Trophoblast cell (in vitro differentiated cells and primary cell): Measurements from ENCODE around the gene LRIG1.

Experiments used
- DNase-seq, 2 donors: peaks; one replicate each; pipeline ENCODE4 v3.0.0-alpha.2; 2016
- H2AFZ ChIP-seq: 2 replicates; pipeline ENCODE4 v1.6.1; 2013; ENCODE audit warnings: low read length, moderate library complexity, mild to moderate bottlenecking; ENCODE audit not compliant: insufficient read depth, poor library complexity
- H2AK5ac ChIP-seq: 2 replicates; pipeline ENCODE4 v1.6.1; 2013; ENCODE audit warnings: mild to moderate bottlenecking, low read length
- H2BK120ac ChIP-seq: 2 replicates; pipeline ENCODE4 v1.6.1; 2013; ENCODE audit warnings: low read length, mild to moderate bottlenecking, moderate library complexity; ENCODE audit not compliant: insufficient read depth, poor library complexity
- H2BK12ac ChIP-seq: 2 replicates; pipeline ENCODE4 v1.6.1; 2013; ENCODE audit warnings: mild to moderate bottlenecking, low read length, moderate library complexity
- H2BK5ac ChIP-seq: 2 replicates; pipeline ENCODE4 v1.6.1; 2013; ENCODE audit warnings: low read length, low read depth, moderate library complexity, mild to moderate bottlenecking; ENCODE audit not compliant: poor library complexity
- H3K14ac ChIP-seq: 2 replicates; pipeline ENCODE4 v1.6.1; 2013; ENCODE audit warnings: mild to moderate bottlenecking, low read length
- H3K18ac ChIP-seq: 2 replicates; pipeline ENCODE4 v1.6.1; 2013; ENCODE audit warnings: mild to moderate bottlenecking, low read length
- H3K23ac ChIP-seq: 2 replicates; pipeline ENCODE4 v1.6.1; 2013; ENCODE audit warnings: low read length
- H3K27ac ChIP-seq: 2 replicates; pipeline ENCODE4 v1.5.1; 2013; ENCODE audit warnings: low read depth, mild to moderate bottlenecking, inconsistent platforms, low read length, moderate library complexity
- H3K27me3 ChIP-seq: 2 replicates; pipeline ENCODE4 v1.6.1; 2013; ENCODE audit warnings: inconsistent platforms, mild to moderate bottlenecking, low read length, moderate library complexity; ENCODE audit not compliant: insufficient read depth
- H3K36me3 ChIP-seq, 2 experiments: 1 replicate in 1 of 2; 2 replicates in 1 of 2; pipeline ENCODE4 v1.6.1; 2013; ENCODE audit warnings: low read length in 2 of 2, mild to moderate bottlenecking in 2 of 2, moderate library complexity in 1 of 2; ENCODE audit not compliant: insufficient read depth in 2 of 2, control insufficient read depth in 1 of 2
- H3K4ac ChIP-seq: 2 replicates; pipeline ENCODE4 v1.6.1; 2013; ENCODE audit warnings: low read depth, mild to moderate bottlenecking, low read length, moderate library complexity
- H3K4me1 ChIP-seq, 2 experiments: 1 replicate in 1 of 2; 2 replicates in 1 of 2; pipeline ENCODE4 v1.6.1; 2013; ENCODE audit warnings: low read length in 2 of 2, mild to moderate bottlenecking in 2 of 2, moderate library complexity in 1 of 2; ENCODE audit not compliant: insufficient read depth in 2 of 2, control insufficient read depth in 1 of 2
- H3K4me2 ChIP-seq: 2 replicates; pipeline ENCODE4 v1.6.1; 2013; ENCODE audit warnings: inconsistent platforms, mild to moderate bottlenecking, low read length, moderate library complexity
- H3K4me3 ChIP-seq: 2 replicates; pipeline ENCODE4 v1.5.1; 2013; ENCODE audit warnings: mild to moderate bottlenecking, low read depth, low read length, inconsistent platforms
- H3K79me1 ChIP-seq: one replicate; pipeline ENCODE4 v1.6.1; 2013; ENCODE audit warnings: low read length
- H3K79me2 ChIP-seq: 2 replicates; pipeline ENCODE4 v1.6.1; 2013; ENCODE audit warnings: low read length, mild to moderate bottlenecking; ENCODE audit not compliant: control insufficient read depth, insufficient read depth, poor library complexity
- H3K9ac ChIP-seq: 2 replicates; pipeline ENCODE4 v1.6.1; 2013; ENCODE audit warnings: mild to moderate bottlenecking, low read length
- H3K9me3 ChIP-seq: 2 replicates; pipeline ENCODE4 v1.6.1; 2013; ENCODE audit warnings: low read depth, mild to moderate bottlenecking, control low read depth, inconsistent platforms, low read length; ENCODE audit not compliant: insufficient read depth
- H4K12ac ChIP-seq: 2 replicates; pipeline ENCODE4 v1.6.1; 2013; ENCODE audit warnings: low read depth, mild to moderate bottlenecking, low read length, moderate library complexity
- H4K8ac ChIP-seq: 2 replicates; pipeline ENCODE4 v1.6.1; 2013; ENCODE audit warnings: low read depth, mild to moderate bottlenecking, low read length, moderate library complexity
- H4K91ac ChIP-seq: one replicate; pipeline ENCODE4 v1.6.1; 2013; ENCODE audit warnings: low read depth, mild to moderate bottlenecking, low read length, moderate library complexity
- WGBS: extraction: QIAGEN DNeasy Blood & Tissue Kit; methylation state at CpG from one replicate; pipeline ENCODE4 v1.1.7; 2013; ENCODE audit warnings: missing lambda C conversion rate; ENCODE audit not compliant: insufficient read length, insufficient coverage; ENCODE audit errors: extremely low coverage; 5-methylcytosine and 5-hydroxymethylcytosine counted together

Gene LRIG1

GRCh38 chr3:66342717-66343356 is 158.0 kb downstream of the LRIG1 start:
- H2BK5ac ChIP-seq: no peak overlapping the region
- H2AK5ac ChIP-seq: no peak overlapping the region
- no peaks in the 10 kb centered on the region for H3K36me3 ChIP-seq
- no peaks in the 10 kb centered on the region for H3K79me1 ChIP-seq
- H3K4ac ChIP-seq: no peak overlapping the region
- H4K91ac ChIP-seq: no peak overlapping the region
- no peak overlapping the region for H4K12ac ChIP-seq
- H3K9ac ChIP-seq: no peak overlapping the region
- H3K27ac ChIP-seq: no peak overlapping the region
- no peak overlapping the region for H3K14ac ChIP-seq
- H3K23ac ChIP-seq: no peak overlapping the region
- no peak overlapping the region for H4K8ac ChIP-seq
- no peak overlapping the region for H2BK120ac ChIP-seq
- H3K4me1 ChIP-seq: peaks cover 3 to 4% of the 10 kb centered on the region in 2 experiments
- no peak overlapping the region for H2AFZ ChIP-seq
- no peaks in the 10 kb centered on the region for H3K79me2 ChIP-seq
- no peaks in the 10 kb centered on the region for H3K27me3 ChIP-seq
- DNase-seq: no peak
- no peaks in the 10 kb centered on the region for H3K9me3 ChIP-seq
- no peak overlapping the region for H3K18ac ChIP-seq
- no peak overlapping the region for H3K4me3 ChIP-seq
- no CpG with 5 or more reads among the region's 8 CpGs for WGBS
- no peak overlapping the region for H2BK12ac ChIP-seq
- H3K4me2 ChIP-seq: no peak overlapping the region

DNA sequence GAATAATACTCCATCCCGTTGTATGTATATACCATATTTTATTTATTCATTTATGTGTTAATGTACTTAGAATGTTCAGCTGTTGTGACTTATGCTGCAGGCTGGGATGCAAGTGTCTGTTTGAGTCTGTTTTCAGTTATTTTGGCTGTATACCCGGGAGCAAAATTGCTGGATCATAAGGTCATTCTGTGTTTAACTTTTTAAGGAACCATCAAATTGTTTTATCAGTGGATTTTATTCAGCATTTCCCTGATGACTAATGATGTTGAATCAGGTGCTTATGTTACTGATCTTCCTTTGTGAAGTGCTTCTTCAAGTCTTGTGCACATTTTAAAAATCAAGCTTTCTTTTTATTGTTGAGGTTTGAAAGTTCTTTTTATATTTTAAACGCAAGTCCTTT is 161.9 kb downstream of the LRIG1 start:
- no peak overlapping the region for H4K12ac ChIP-seq
- peak in 1 of 2 donors; percentile 67 for DNase-seq
- H3K23ac ChIP-seq: no peak overlapping the region
- H3K27ac ChIP-seq: no peak overlapping the region
- no peak overlapping the region for H3K18ac ChIP-seq
- no peak overlapping the region for H4K8ac ChIP-seq
- H3K14ac ChIP-seq: no peak overlapping the region
- H3K4me2 ChIP-seq: no peak overlapping the region
- no peak overlapping the region for H2AK5ac ChIP-seq
- H3K4me3 ChIP-seq: no peak overlapping the region
- no peak overlapping the region for H2BK120ac ChIP-seq
- H3K36me3 ChIP-seq: no peaks in the 10 kb centered on the region
- H2BK12ac ChIP-seq: no peak overlapping the region
- no CpG with 5 or more reads among the region's 3 CpGs for WGBS
- no peak overlapping the region for H3K9ac ChIP-seq
- no peaks in the 10 kb centered on the region for H3K4me1 ChIP-seq
- H3K9me3 ChIP-seq: no peaks in the 10 kb centered on the region
- no peak overlapping the region for H4K91ac ChIP-seq
- no peaks in the 10 kb centered on the region for H3K79me2 ChIP-seq
- no peak overlapping the region for H2BK5ac ChIP-seq
- no peaks in the 10 kb centered on the region for H3K27me3 ChIP-seq
- no peaks in the 10 kb centered on the region for H3K79me1 ChIP-seq
- no peak overlapping the region for H2AFZ ChIP-seq
- H3K4ac ChIP-seq: no peak overlapping the region

DNA sequence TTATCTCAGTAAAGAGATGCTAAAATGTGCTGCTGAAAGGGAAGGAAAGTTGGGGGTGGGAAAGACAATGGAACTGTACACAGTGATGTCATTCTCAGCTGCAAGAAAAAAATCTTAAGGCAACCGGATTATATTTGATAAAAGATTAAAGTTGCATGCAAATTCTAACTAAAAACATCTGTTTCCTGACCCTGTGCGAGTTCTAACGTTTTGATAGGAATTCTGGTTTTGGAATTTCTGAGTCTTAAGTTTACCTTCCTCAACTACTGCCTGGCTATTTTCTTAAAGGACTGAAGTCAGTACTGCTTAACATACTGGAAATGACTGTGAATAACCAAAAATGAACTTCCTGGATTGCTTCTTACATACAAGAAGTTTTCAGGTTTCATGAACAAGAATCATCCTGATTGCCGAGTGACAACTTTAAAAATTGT is 164.5 kb downstream of the LRIG1 start:
- no CpG with 5 or more reads among the region's 4 CpGs for WGBS
- H3K27me3 ChIP-seq: no peaks in the 10 kb centered on the region
- H3K9me3 ChIP-seq: no peaks in the 10 kb centered on the region
- no peak overlapping the region for H3K27ac ChIP-seq
- H4K12ac ChIP-seq: no peak overlapping the region
- H4K8ac ChIP-seq: no peak overlapping the region
- no peak overlapping the region for H3K4me3 ChIP-seq
- H3K4ac ChIP-seq: no peak overlapping the region
- no peak overlapping the region for H2AK5ac ChIP-seq
- H3K79me1 ChIP-seq: no peaks in the 10 kb centered on the region
- no peaks in the 10 kb centered on the region for H3K79me2 ChIP-seq
- H2AFZ ChIP-seq: no peak overlapping the region
- H3K4me1 ChIP-seq: no peaks in the 10 kb centered on the region
- H3K23ac ChIP-seq: no peak overlapping the region
- H3K36me3 ChIP-seq: no peaks in the 10 kb centered on the region
- DNase-seq: peak in 1 of 2 donors; percentile 21
- H2BK120ac ChIP-seq: no peak overlapping the region
- no peak overlapping the region for H2BK5ac ChIP-seq
- no peak overlapping the region for H2BK12ac ChIP-seq
- H3K9ac ChIP-seq: no peak overlapping the region
- H4K91ac ChIP-seq: no peak overlapping the region
- H3K14ac ChIP-seq: no peak overlapping the region
- H3K4me2 ChIP-seq: no peak overlapping the region
- H3K18ac ChIP-seq: no peak overlapping the region

DNA sequence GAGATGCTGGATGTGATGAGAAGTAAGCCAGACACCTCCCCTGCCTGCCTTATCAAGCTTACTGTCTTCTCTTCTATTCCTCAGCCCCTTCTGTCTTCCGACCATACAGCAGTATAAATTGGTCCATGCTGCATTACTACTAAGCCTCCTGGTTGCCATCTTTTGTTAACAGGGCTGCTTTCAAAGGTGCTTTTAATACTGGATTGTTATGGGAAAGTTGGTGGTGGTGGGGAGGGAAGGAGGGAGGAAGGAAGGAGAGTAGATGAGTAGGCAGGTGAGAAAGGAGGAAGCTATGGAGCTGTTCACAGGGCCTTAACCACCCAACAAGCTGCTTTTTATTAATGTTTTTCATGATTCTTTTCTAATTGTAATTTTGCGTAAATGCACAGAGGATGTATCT is 165.2 kb downstream of the LRIG1 start:
- DNase-seq: no peak
- H2AK5ac ChIP-seq: no peak overlapping the region
- no peak overlapping the region for H4K91ac ChIP-seq
- no peak overlapping the region for H2BK12ac ChIP-seq
- no peaks in the 10 kb centered on the region for H3K9me3 ChIP-seq
- WGBS: no CpG with 5 or more reads among the region's 2 CpGs
- no peaks in the 10 kb centered on the region for H3K79me2 ChIP-seq
- H3K27ac ChIP-seq: no peak overlapping the region
- no peaks in the 10 kb centered on the region for H3K4me1 ChIP-seq
- no peak overlapping the region for H2BK120ac ChIP-seq
- H3K4me2 ChIP-seq: no peak overlapping the region
- no peaks in the 10 kb centered on the region for H3K79me1 ChIP-seq
- H3K18ac ChIP-seq: no peak overlapping the region
- no peak overlapping the region for H4K12ac ChIP-seq
- H3K9ac ChIP-seq: no peak overlapping the region
- H3K23ac ChIP-seq: no peak overlapping the region
- no peaks in the 10 kb centered on the region for H3K27me3 ChIP-seq
- no peak overlapping the region for H3K14ac ChIP-seq
- no peak overlapping the region for H3K4ac ChIP-seq
- no peak overlapping the region for H2AFZ ChIP-seq
- no peak overlapping the region for H4K8ac ChIP-seq
- H2BK5ac ChIP-seq: no peak overlapping the region
- no peaks in the 10 kb centered on the region for H3K36me3 ChIP-seq
- H3K4me3 ChIP-seq: no peak overlapping the region
